ENCODE results near the gene TLE4.

Gene TLE4

DNA sequence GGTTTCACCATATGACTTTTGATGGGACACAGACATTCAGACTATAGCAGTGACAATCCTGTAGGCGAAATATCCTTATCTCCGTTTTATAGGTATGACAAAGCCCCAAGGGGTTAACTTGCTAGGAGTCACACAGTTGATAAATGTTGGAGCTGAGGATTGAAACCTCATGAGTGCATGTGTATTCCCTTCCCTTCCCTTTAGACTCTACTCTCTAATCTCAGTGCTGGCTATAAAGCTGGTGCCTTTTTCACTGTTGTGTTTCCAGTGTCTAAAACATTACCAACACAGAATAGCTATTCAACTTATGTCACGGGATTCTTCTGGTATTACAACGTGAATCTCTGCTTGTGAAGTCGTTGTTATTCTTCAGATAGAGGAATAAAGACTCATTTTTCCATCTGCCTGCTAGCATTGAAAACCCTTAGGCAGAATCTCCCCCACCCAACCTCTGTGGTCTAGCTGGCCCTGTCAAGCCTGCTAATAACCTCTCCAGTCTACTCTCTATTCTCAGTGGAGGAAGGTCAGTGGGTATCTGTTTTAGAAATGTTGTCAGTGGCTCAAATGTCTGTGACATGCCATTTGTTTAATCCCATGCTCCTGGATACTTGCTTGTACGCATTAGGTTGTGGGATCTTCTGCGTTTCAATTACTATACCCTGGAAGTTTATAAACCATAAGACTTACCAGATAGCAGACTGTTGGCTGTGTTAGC lies 121.2 kb downstream of the TLE4 start:
- no peak overlapping the region for H3K4me3 ChIP-seq (ENCODE audit: low read depth, low read length)
- TF ChIP-seq MAX (IDR thresholded peaks at IDR 0.05; ENCODE audit: low read depth, low read length) (no peak), MYC (IDR thresholded peaks at IDR 0.05; ENCODE audit: low read depth, low read length) (no peak), POLR2A (IDR thresholded peaks at IDR 0.05; ENCODE audit: extremely low read depth, insufficient read length) (no peak)
- TF ChIP-seq, protein P1, sequence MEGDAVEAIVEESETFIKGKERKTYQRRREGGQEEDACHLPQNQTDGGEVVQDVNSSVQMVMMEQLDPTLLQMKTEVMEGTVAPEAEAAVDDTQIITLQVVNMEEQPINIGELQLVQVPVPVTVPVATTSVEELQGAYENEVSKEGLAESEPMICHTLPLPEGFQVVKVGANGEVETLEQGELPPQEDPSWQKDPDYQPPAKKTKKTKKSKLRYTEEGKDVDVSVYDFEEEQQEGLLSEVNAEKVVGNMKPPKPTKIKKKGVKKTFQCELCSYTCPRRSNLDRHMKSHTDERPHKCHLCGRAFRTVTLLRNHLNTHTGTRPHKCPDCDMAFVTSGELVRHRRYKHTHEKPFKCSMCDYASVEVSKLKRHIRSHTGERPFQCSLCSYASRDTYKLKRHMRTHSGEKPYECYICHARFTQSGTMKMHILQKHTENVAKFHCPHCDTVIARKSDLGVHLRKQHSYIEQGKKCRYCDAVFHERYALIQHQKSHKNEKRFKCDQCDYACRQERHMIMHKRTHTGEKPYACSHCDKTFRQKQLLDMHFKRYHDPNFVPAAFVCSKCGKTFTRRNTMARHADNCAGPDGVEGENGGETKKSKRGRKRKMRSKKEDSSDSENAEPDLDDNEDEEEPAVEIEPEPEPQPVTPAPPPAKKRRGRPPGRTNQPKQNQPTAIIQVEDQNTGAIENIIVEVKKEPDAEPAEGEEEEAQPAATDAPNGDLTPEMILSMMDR (IDR thresholded peaks at IDR 0.05; ENCODE audit: low read depth, low read length), result no peak
- DNase-seq (ENCODE audit: low read depth), result no peak

GRCh38 chr9:79693750-79694149 lies 122.0 kb downstream of the TLE4 start:
- no peak overlapping the region for H3K4me3 ChIP-seq (ENCODE audit: low read depth, low read length)
- no peak for DNase-seq (ENCODE audit: low read depth)
- no peak for TF ChIP-seq MAX (IDR thresholded peaks at IDR 0.05; ENCODE audit: low read depth, low read length)
- TF ChIP-seq, protein P1 (IDR thresholded peaks at IDR 0.05; ENCODE audit: low read depth, low read length), result no peak
- no peak for TF ChIP-seq POLR2A (IDR thresholded peaks at IDR 0.05; ENCODE audit: extremely low read depth, insufficient read length)
- no peak for TF ChIP-seq MYC (IDR thresholded peaks at IDR 0.05; ENCODE audit: low read depth, low read length)

GRCh38 chr9:79694208-79694607 lies 122.4 kb downstream of the TLE4 start:
- H3K4me3 ChIP-seq (ENCODE audit: low read depth, low read length), result no peak overlapping the region
- DNase-seq (ENCODE audit: low read depth), result no peak
- TF ChIP-seq POLR2A (IDR thresholded peaks at IDR 0.05; ENCODE audit: extremely low read depth, insufficient read length) (no peak), MYC (IDR thresholded peaks at IDR 0.05; ENCODE audit: low read depth, low read length) (no peak), MAX (IDR thresholded peaks at IDR 0.05; ENCODE audit: low read depth, low read length) (no peak)
- TF ChIP-seq, protein P1 (IDR thresholded peaks at IDR 0.05; ENCODE audit: low read depth, low read length), result no peak

GRCh38 chr9:79694676-79695400 lies 123.1 kb downstream of the TLE4 start:
- TF ChIP-seq MYC (IDR thresholded peaks at IDR 0.05; ENCODE audit: low read depth, low read length) (no peak), POLR2A (IDR thresholded peaks at IDR 0.05; ENCODE audit: extremely low read depth, insufficient read length) (no peak), MAX (IDR thresholded peaks at IDR 0.05; ENCODE audit: low read depth, low read length) (no peak)
- TF ChIP-seq, protein P1 (IDR thresholded peaks at IDR 0.05; ENCODE audit: low read depth, low read length), result no peak
- H3K4me3 ChIP-seq (ENCODE audit: low read depth, low read length), result no peak overlapping the region
- no peak for DNase-seq (ENCODE audit: low read depth)

DNA sequence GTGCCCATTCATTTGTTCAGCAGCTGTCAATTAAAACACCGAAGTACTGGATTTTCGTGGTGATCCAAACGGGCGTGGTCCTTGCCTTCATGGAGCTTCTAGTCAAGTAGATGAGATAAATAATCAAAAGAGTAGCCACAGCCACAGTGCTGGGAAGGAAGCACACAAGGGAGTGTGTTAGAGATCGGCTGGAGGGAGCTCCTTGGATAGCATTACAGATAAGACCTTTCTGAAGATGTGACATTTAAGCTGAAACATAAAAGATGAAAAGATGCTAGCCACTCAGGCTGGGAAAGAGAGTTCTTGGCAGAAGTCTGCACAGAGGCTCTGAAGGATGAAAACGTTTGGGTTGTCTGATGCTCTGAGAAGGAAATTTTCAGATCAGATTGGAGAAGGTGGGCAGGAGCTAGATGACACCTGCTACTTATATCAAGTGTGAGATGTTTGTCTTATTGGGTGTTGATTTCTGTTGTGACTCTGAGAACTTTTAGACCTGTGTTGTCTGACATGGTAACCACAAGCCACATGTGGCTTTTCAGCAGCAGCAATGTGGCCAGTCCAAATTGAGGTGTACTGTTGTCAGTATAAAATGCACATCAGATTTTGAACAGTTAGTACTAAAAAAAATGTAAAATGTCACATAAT lies 123.9 kb downstream of the TLE4 start:
- DNase-seq (ENCODE audit: low read depth), result no peak
- TF ChIP-seq POLR2A (IDR thresholded peaks at IDR 0.05; ENCODE audit: extremely low read depth, insufficient read length), result no peak
- no peak overlapping the region for H3K4me3 ChIP-seq (ENCODE audit: low read depth, low read length)

DNA sequence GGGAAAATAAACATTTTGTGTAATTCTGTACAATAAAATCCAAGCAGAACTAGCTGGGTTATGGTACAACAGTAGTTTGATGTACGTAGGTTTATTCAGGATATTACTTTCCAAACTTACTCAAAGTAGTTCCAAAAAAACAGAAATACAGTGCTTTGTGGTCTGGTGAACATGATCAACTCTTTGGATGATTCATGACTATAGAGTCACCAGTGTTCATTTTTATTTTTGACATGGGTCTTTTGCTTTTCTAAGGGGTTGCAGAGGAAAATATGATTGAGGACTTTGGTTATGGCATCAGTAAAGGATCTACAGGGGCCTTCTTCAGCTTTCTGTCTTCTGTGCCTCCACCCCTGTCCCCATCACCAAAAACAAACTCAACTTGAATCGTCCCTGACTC lies 127.2 kb downstream of the TLE4 start:
- no peak for DNase-seq (ENCODE audit: low read depth)
- H3K4me3 ChIP-seq (ENCODE audit: low read depth, low read length), result no peak overlapping the region
- no peak for TF ChIP-seq MYC (IDR thresholded peaks at IDR 0.05; ENCODE audit: low read depth, low read length)
- no peak for TF ChIP-seq MAX (IDR thresholded peaks at IDR 0.05; ENCODE audit: low read depth, low read length)
- no peak for TF ChIP-seq POLR2A (IDR thresholded peaks at IDR 0.05; ENCODE audit: extremely low read depth, insufficient read length)
